ENCODE data around the gene ATXN1.

DNA sequence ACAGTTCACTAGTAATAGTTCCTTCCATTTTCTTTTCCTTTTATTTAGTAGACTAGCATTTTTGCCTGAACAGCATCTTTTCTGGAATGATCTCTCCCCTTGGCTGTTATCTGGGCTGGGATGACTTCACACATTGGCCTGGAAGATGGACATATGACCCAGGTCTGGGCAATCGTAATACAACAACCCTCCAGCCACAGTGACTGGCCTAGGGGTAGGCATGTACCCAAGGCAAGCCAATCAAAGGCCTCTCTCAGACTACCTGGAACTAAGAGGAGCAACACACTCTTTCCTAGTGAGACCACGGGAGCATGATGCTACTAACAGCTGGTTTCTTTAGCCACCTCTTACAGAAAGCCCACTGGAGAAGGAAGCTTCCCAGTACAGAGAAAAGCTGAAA lies 270.6 kb downstream of the ATXN1 start:
- TF ChIP-seq LEF1 (IDR thresholded peaks at IDR 0.05; ENCODE audit: borderline replicate concordance) (no peak), ELF4 (IDR thresholded peaks at IDR 0.05) (no peak), SP1 (IDR thresholded peaks at IDR 0.05) (no peak), NFRKB (IDR thresholded peaks at IDR 0.05) (no peak)
- TF ChIP-seq, protein P1, sequence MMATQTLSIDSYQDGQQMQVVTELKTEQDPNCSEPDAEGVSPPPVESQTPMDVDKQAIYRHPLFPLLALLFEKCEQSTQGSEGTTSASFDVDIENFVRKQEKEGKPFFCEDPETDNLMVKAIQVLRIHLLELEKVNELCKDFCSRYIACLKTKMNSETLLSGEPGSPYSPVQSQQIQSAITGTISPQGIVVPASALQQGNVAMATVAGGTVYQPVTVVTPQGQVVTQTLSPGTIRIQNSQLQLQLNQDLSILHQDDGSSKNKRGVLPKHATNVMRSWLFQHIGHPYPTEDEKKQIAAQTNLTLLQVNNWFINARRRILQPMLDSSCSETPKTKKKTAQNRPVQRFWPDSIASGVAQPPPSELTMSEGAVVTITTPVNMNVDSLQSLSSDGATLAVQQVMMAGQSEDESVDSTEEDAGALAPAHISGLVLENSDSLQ (IDR thresholded peaks at IDR 0.05), result no peak

Data from HEK293T (cell line).